Astrocyte of the spinal cord (primary cell): Measurements from ENCODE around the gene POLDIP3.

Experiments used
- DNase-seq: peaks from one replicate; pipeline ENCODE4 v3.0.0; 2011; ENCODE audit warnings: low read depth, low spot score
- H3K4me3 ChIP-seq: 2 replicates; pipeline ENCODE4 v1.5.1; 2011; ENCODE audit warnings: low read depth, mild to moderate bottlenecking, low read length, moderate library complexity
- CTCF ChIP-seq: IDR thresholded peaks from 2 replicates; pipeline ENCODE4 v1.5.1; 2012; ENCODE audit warnings: low read depth, mild to moderate bottlenecking, low read length, inconsistent platforms
- in situ Hi-C: cut with HindIII; loops from 2 replicates; pipeline ENCODE4 v1.10.0; 2017; ENCODE audit warnings: low sequenced_read_pairs

Gene POLDIP3

GRCh38 chr22:42642806-42643633 lies 28.3 kb upstream of the POLDIP3 start:
- in situ Hi-C loops: no loop called here
- no peak overlapping the region for H3K4me3 ChIP-seq
- DNase-seq: no peak
- TF ChIP-seq CTCF: no peak

DNA sequence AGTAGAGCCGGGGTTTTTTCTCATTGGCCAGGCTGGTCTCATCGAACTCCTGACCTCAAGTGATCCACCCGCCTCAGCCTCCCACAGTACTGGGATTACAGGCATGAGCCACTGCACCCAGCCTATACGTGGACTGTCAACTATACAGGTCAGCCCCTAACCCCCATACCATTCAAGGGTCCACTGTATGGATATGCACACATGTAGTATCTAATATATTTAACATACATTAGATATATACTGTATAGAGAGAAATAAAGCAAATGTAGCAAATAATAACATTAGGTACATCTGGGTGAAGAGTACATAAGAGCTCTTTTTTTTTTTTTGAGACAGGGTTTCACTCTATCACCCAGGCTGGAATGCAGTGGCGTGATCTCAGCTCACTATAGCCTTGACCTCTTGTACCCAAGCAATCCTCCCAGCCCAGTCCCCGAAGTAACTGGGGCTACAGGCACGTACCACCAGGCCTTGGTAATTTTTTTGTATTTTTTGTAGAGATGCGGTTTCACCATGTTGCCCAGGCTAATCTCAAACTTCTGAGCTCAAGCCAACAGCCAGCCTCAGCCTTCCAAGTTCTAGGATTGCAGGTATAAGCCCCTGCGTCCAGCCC lies 27.2 kb upstream of the POLDIP3 start:
- TF ChIP-seq CTCF: no peak
- DNase-seq: no peak
- in situ Hi-C loops: no loop called here
- H3K4me3 ChIP-seq: no peak overlapping the region

GRCh38 chr22:42639541-42640241 lies 25.0 kb upstream of the POLDIP3 start:
- no peak overlapping the region for H3K4me3 ChIP-seq
- TF ChIP-seq CTCF: no peak
- DNase-seq: peak; percentile 30
- in situ Hi-C loops: no loop called here

DNA sequence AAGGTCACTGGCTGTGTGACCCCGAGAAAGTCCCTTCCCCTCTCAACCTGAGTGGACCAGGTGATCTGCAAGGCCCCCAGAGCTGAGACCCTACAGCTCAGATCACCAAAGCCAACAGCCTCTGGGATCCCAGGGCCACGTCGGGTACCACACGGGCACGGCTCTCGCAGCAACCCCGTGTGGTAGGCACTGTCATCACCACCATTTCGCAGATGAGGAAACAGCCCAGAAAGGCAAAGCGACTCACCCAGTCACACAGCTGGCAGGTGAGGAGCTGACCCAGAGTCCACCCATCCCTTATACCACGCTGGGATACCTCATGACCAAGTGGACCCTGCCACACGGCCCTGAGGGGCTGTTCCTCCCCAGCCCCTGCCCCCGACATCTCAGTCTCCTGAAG lies 22.9 kb upstream of the POLDIP3 start:
- no peak for TF ChIP-seq CTCF
- in situ Hi-C loops: no loop called here
- no peak overlapping the region for H3K4me3 ChIP-seq
- DNase-seq: no peak

- TF ChIP-seq CTCF: no peak
- no peak overlapping the region for H3K4me3 ChIP-seq
- DNase-seq: no peak
- in situ Hi-C loops: no loop called here
Measured at GRCh38 chr22:42636506-42636905, 21.8 kb upstream of the POLDIP3 start.

DNA sequence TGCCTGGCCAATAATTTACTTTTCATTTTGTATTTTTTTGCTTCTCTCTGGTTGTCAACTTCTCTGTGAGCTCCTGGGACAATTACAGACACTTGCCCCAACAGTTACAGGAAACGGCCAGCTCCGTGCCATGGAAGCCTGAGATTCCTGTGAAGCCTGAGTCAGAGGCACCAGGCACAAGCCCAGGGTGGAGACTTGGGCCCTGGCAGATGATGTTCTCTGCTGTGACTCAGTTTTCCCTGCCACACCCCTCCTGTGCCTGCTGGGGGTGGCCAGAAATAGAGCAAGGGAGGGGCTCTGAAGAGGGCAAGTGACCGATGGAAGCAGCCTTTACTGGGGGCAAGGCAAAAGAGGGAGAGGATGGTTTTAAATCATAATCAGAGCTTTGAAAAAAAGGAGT lies 20.8 kb upstream of the POLDIP3 start:
- TF ChIP-seq CTCF: no peak
- DNase-seq: peak; percentile 87
- in situ Hi-C loops: no loop called here
- H3K4me3 ChIP-seq: no peak overlapping the region
